MM.1S (cell line): ENCODE data around the gene APLN.

ENCODE experiments used
- DNase-seq: peaks from one replicate; pipeline ENCODE4 v3.0.0-alpha.2; 2015
- H2AFZ ChIP-seq: fragments of 300-600 bp; sonication (generic); 2 replicates; pipeline ENCODE4 v1.6.0; 2016; ENCODE audit warnings: antibody characterized with exemption, low read length
- H3F3A ChIP-seq: fragments of 300-600 bp; sonication (generic); 2 replicates; pipeline ENCODE4 v1.6.1; 2016; ENCODE audit warnings: mild to moderate bottlenecking, antibody characterized with exemption, low read length, moderate library complexity, mixed read lengths; ENCODE audit not compliant: insufficient read depth
- H3K27ac ChIP-seq: fragments of 300-600 bp; sonication (generic); 2 replicates; pipeline ENCODE4 v1.5.1; 2016; ENCODE audit warnings: mild to moderate bottlenecking, low read length
- H3K27me3 ChIP-seq: fragments of 300-600 bp; sonication (generic); replicated peaks from 2 replicates; pipeline ENCODE4 v1.6.0; 2016; ENCODE audit warnings: low read length; ENCODE audit not compliant: insufficient read depth
- H3K36me3 ChIP-seq: fragments of 300-600 bp; sonication (generic); replicated peaks from 2 replicates; pipeline ENCODE4 v1.6.1; 2016; ENCODE audit warnings: mild to moderate bottlenecking, low read length, mixed read lengths; ENCODE audit not compliant: insufficient read depth
- H3K4me1 ChIP-seq: fragments of 300-600 bp; sonication (generic); 2 replicates; pipeline ENCODE4 v1.6.1; 2016; ENCODE audit warnings: low read length, mixed read lengths
- H3K4me2 ChIP-seq: fragments of 300-600 bp; sonication (generic); 2 replicates; pipeline ENCODE4 v1.6.0; 2016; ENCODE audit warnings: low read depth, low read length
- H3K4me3 ChIP-seq: fragments of 300-600 bp; sonication (generic); 2 replicates; pipeline ENCODE4 v1.5.1; 2016; ENCODE audit warnings: low read length, mixed read lengths
- H3K79me2 ChIP-seq: fragments of 300-600 bp; sonication (generic); 2 replicates; pipeline ENCODE4 v1.6.1; 2016; ENCODE audit warnings: mixed run types, low read length, mixed read lengths
- H3K9ac ChIP-seq: fragments of 300-600 bp; sonication (generic); 2 replicates; pipeline ENCODE4 v1.6.1; 2016; ENCODE audit warnings: low read length, mixed read lengths
- H3K9me2 ChIP-seq: fragments of 300-600 bp; sonication (generic); replicated peaks from 2 replicates; pipeline ENCODE4 v1.6.1; 2016; ENCODE audit warnings: mild to moderate bottlenecking, low read length, mixed read lengths; ENCODE audit not compliant: insufficient read depth
- H3K9me3 ChIP-seq: fragments of 300-600 bp; sonication (generic); replicated peaks from 2 replicates; pipeline ENCODE4 v1.6.1; 2016; ENCODE audit warnings: mild to moderate bottlenecking, low read length, mixed read lengths; ENCODE audit not compliant: insufficient read depth
- H4K20me1 ChIP-seq: fragments of 300-600 bp; sonication (generic); 2 replicates; pipeline ENCODE4 v1.6.1; 2016; ENCODE audit warnings: mild to moderate bottlenecking, low read length, moderate library complexity, mixed read lengths; ENCODE audit not compliant: insufficient read depth
- CTCF ChIP-seq: fragments of 300-600 bp; sonication (generic); IDR thresholded peaks from 2 replicates; pipeline ENCODE4 v1.5.1; 2016; ENCODE audit warnings: antibody characterized with exemption, low read length, mixed read lengths
- EZH2 ChIP-seq: fragments of 300-600 bp; sonication (generic); optimal IDR thresholded peaks from 2 replicates; pipeline ENCODE3; 2017; ENCODE audit warnings: low read depth, mild to moderate bottlenecking, antibody characterized with exemption, low read length, mixed read lengths
- EZH2phosphoT487 ChIP-seq: fragments of 300-600 bp; sonication (generic); IDR thresholded peaks from 2 replicates; pipeline ENCODE4 v1.6.1; 2018; ENCODE audit warnings: antibody characterized with exemption, low read length

The APLN gene

GRCh38 chrX:129649268-129650182 lies 5.2 kb downstream of the APLN start:
- DNase-seq: no peak
- no peaks in the 10 kb centered on the region for H4K20me1 ChIP-seq
- no peak overlapping the region for H3K9ac ChIP-seq
- H3K79me2 ChIP-seq: no peaks in the 10 kb centered on the region
- H3K27me3 ChIP-seq: no peaks in the 10 kb centered on the region
- H3K4me3 ChIP-seq: no peak overlapping the region
- no peak overlapping the region for H3K4me2 ChIP-seq
- H3K9me3 ChIP-seq: no peaks in the 10 kb centered on the region
- H3F3A ChIP-seq: no peaks in the 10 kb centered on the region
- no peak overlapping the region for H3K27ac ChIP-seq
- no peaks in the 10 kb centered on the region for H3K9me2 ChIP-seq
- no peak for TF ChIP-seq CTCF
- TF ChIP-seq EZH2phosphoT487: no peak
- TF ChIP-seq EZH2: no peak
- H3K36me3 ChIP-seq: no peaks in the 10 kb centered on the region
- no peaks in the 10 kb centered on the region for H3K4me1 ChIP-seq
- H2AFZ ChIP-seq: no peak overlapping the region

- DNase-seq: no peak
- H3K9ac ChIP-seq: no peak overlapping the region
- H3K36me3 ChIP-seq: no peaks in the 10 kb centered on the region
- H3K4me1 ChIP-seq: no peaks in the 10 kb centered on the region
- H3K9me2 ChIP-seq: no peaks in the 10 kb centered on the region
- no peaks in the 10 kb centered on the region for H3F3A ChIP-seq
- H3K9me3 ChIP-seq: no peaks in the 10 kb centered on the region
- H4K20me1 ChIP-seq: no peaks in the 10 kb centered on the region
- H3K4me3 ChIP-seq: no peak overlapping the region
- TF ChIP-seq EZH2phosphoT487 (no peak), CTCF (no peak), EZH2 (no peak)
- H3K4me2 ChIP-seq: no peak overlapping the region
- H2AFZ ChIP-seq: no peak overlapping the region
- no peaks in the 10 kb centered on the region for H3K27me3 ChIP-seq
- no peak overlapping the region for H3K27ac ChIP-seq
- no peaks in the 10 kb centered on the region for H3K79me2 ChIP-seq
Observed at GRCh38 chrX:129648514-129649267, 6.1 kb downstream of the APLN start.

- Histone ChIP-seq H3F3A (no peaks in the 10 kb centered on the region), H3K4me1 (no peaks in the 10 kb centered on the region), H3K79me2 (no peaks in the 10 kb centered on the region), H4K20me1 (no peaks in the 10 kb centered on the region), H3K27me3 (no peaks in the 10 kb centered on the region), H3K4me2 (no peak overlapping the region), H3K9me3 (no peaks in the 10 kb centered on the region), H3K4me3 (no peak overlapping the region), H3K9ac (no peak overlapping the region), H3K9me2 (no peaks in the 10 kb centered on the region), H3K27ac (no peak overlapping the region), H2AFZ (no peak overlapping the region), H3K36me3 (no peaks in the 10 kb centered on the region)
- TF ChIP-seq CTCF (no peak), EZH2phosphoT487 (no peak), EZH2 (no peak)
- no peak for DNase-seq
Observed at GRCh38 chrX:129647418-129648410, 7.0 kb downstream of the APLN start.
